Liver (tissue), 3 donors: ENCODE measurements around the gene BLM.

Experiments
- FOXA2 ChIP-seq: IDR thresholded peaks from 2 replicates; pipeline ENCODE4 v1.6.1; 2016; ENCODE audit warnings: antibody characterized with exemption
- GABPA ChIP-seq, 2 donors: IDR thresholded peaks in 1 of 2; conservative IDR thresholded peaks in 1 of 2; 2 replicates each; pipeline ENCODE4 v1.6.1; 2016; ENCODE audit warnings: antibody characterized with exemption in 2 of 2, mild to moderate bottlenecking in 1 of 2, moderate library complexity in 1 of 2
- HNF4A ChIP-seq, 2 donors: conservative IDR thresholded peaks; 2 replicates each; pipeline ENCODE4 v1.6.1; 2016; ENCODE audit warnings: antibody characterized with exemption in 2 of 2, mild to moderate bottlenecking in 2 of 2
- JUND ChIP-seq, 2 donors: IDR thresholded peaks; 2 replicates each; pipeline ENCODE4 v1.6.1; 2016; ENCODE audit warnings: antibody characterized with exemption in 2 of 2
- RAD21 ChIP-seq, 2 donors: IDR thresholded peaks; 2 replicates each; pipeline ENCODE4 v1.6.1; 2016; ENCODE audit warnings: antibody characterized with exemption in 2 of 2, mild to moderate bottlenecking in 2 of 2
- SP1 ChIP-seq: IDR thresholded peaks from 2 replicates; pipeline ENCODE4 v1.6.1; 2018; ENCODE audit warnings: antibody characterized with exemption, mild to moderate bottlenecking
- YY1 ChIP-seq: IDR thresholded peaks from 2 replicates; pipeline ENCODE4 v1.6.1; 2016; ENCODE audit warnings: antibody characterized with exemption, mild to moderate bottlenecking
- TF ChIP-seq, protein P1 (sequence below): fragments of 150-350 bp; IDR thresholded peaks from 2 replicates; pipeline ENCODE4 v1.5.1; 2017; ENCODE audit warnings: improper control_type of control experiment, low read depth, low read length; ENCODE audit not compliant: missing input control
- TF ChIP-seq, protein P2 (sequence below): IDR thresholded peaks from 2 replicates; pipeline ENCODE4 v1.6.1; 2016; ENCODE audit warnings: antibody characterized with exemption, mild to moderate bottlenecking
- TF ChIP-seq, protein P3 (sequence below): IDR thresholded peaks from 2 replicates; pipeline ENCODE4 v1.6.1; 2016; ENCODE audit warnings: antibody characterized with exemption
- TF ChIP-seq, protein P4 (sequence below): IDR thresholded peaks from 2 replicates; pipeline ENCODE4 v1.6.1; 2016; ENCODE audit warnings: antibody characterized with exemption
- donor health status: healthy.
- donor health status: healthy.

DNA sequence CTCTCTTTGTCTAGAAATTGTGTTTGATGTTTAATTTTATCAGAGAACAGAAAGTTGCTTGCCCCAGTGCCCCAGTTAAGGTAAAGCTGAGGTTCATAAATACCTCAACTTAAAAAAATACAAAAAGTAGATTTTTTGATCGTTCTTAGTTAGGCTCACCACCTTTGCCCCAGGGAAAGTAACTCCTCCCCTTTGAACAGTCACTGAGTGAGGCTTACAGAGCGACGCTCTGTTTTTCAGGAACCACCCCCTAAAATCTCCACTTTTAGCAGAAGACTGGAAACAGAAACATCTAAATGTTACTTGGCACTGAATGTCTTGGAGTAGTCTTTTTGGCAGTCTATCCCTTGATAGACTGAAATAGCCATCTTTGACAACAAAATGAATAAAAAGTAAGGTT lies 24.9 kb downstream of the BLM start:
- TF ChIP-seq, protein P1, sequence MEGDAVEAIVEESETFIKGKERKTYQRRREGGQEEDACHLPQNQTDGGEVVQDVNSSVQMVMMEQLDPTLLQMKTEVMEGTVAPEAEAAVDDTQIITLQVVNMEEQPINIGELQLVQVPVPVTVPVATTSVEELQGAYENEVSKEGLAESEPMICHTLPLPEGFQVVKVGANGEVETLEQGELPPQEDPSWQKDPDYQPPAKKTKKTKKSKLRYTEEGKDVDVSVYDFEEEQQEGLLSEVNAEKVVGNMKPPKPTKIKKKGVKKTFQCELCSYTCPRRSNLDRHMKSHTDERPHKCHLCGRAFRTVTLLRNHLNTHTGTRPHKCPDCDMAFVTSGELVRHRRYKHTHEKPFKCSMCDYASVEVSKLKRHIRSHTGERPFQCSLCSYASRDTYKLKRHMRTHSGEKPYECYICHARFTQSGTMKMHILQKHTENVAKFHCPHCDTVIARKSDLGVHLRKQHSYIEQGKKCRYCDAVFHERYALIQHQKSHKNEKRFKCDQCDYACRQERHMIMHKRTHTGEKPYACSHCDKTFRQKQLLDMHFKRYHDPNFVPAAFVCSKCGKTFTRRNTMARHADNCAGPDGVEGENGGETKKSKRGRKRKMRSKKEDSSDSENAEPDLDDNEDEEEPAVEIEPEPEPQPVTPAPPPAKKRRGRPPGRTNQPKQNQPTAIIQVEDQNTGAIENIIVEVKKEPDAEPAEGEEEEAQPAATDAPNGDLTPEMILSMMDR = no peak
- TF ChIP-seq YY1 = no peak
- TF ChIP-seq, protein P2, sequence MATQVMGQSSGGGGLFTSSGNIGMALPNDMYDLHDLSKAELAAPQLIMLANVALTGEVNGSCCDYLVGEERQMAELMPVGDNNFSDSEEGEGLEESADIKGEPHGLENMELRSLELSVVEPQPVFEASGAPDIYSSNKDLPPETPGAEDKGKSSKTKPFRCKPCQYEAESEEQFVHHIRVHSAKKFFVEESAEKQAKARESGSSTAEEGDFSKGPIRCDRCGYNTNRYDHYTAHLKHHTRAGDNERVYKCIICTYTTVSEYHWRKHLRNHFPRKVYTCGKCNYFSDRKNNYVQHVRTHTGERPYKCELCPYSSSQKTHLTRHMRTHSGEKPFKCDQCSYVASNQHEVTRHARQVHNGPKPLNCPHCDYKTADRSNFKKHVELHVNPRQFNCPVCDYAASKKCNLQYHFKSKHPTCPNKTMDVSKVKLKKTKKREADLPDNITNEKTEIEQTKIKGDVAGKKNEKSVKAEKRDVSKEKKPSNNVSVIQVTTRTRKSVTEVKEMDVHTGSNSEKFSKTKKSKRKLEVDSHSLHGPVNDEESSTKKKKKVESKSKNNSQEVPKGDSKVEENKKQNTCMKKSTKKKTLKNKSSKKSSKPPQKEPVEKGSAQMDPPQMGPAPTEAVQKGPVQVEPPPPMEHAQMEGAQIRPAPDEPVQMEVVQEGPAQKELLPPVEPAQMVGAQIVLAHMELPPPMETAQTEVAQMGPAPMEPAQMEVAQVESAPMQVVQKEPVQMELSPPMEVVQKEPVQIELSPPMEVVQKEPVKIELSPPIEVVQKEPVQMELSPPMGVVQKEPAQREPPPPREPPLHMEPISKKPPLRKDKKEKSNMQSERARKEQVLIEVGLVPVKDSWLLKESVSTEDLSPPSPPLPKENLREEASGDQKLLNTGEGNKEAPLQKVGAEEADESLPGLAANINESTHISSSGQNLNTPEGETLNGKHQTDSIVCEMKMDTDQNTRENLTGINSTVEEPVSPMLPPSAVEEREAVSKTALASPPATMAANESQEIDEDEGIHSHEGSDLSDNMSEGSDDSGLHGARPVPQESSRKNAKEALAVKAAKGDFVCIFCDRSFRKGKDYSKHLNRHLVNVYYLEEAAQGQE = no peak
- TF ChIP-seq FOXA2 = no peak
- no peak for TF ChIP-seq HNF4A (conservative IDR thresholded peaks at IDR 0.05)
- TF ChIP-seq, protein P3, sequence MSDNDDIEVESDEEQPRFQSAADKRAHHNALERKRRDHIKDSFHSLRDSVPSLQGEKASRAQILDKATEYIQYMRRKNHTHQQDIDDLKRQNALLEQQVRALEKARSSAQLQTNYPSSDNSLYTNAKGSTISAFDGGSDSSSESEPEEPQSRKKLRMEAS = no peak
- no peak for TF ChIP-seq GABPA (IDR thresholded peaks at IDR 0.05 in 1 of 2, conservative IDR thresholded peaks at IDR 0.05 in 1 of 2)
- no peak for TF ChIP-seq JUND (IDR thresholded peaks at IDR 0.05)
- TF ChIP-seq SP1 = no peak
- no peak for TF ChIP-seq RAD21 (IDR thresholded peaks at IDR 0.05)
- TF ChIP-seq, protein P4, sequence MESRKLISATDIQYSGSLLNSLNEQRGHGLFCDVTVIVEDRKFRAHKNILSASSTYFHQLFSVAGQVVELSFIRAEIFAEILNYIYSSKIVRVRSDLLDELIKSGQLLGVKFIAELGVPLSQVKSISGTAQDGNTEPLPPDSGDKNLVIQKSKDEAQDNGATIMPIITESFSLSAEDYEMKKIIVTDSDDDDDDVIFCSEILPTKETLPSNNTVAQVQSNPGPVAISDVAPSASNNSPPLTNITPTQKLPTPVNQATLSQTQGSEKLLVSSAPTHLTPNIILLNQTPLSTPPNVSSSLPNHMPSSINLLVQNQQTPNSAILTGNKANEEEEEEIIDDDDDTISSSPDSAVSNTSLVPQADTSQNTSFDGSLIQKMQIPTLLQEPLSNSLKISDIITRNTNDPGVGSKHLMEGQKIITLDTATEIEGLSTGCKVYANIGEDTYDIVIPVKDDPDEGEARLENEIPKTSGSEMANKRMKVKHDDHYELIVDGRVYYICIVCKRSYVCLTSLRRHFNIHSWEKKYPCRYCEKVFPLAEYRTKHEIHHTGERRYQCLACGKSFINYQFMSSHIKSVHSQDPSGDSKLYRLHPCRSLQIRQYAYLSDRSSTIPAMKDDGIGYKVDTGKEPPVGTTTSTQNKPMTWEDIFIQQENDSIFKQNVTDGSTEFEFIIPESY = no peak
